NCI-H446 (cell line): Measurements from ENCODE around the gene SLC24A1.

Experiments used
- DNase-seq, 2 experiments: peaks; one replicate each; lab custom pipeline; 2025; lab: John Stamatoyannopoulos, UW

SLC24A1 gene

DNA sequence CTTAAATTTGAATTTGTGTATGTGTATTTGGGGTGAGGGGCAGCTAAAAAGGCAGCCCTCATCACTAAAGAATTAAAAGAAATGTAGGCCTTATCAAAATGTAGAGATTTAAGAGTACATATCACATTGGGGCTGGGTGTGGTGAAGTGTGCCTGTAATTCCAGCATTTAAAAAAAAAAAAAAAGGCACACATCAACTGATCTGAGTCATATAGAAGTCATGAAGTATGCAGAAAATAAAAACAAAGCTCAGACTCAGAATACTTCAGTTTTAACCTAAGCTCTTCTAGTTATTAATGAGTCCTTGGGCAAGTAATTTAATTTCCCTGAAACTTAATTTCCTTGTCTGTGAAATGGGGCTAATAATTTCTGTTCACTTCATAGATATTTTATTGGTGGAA is 31.6 kb downstream of the SLC24A1 start:
- DNase-seq, result no peak

DNA sequence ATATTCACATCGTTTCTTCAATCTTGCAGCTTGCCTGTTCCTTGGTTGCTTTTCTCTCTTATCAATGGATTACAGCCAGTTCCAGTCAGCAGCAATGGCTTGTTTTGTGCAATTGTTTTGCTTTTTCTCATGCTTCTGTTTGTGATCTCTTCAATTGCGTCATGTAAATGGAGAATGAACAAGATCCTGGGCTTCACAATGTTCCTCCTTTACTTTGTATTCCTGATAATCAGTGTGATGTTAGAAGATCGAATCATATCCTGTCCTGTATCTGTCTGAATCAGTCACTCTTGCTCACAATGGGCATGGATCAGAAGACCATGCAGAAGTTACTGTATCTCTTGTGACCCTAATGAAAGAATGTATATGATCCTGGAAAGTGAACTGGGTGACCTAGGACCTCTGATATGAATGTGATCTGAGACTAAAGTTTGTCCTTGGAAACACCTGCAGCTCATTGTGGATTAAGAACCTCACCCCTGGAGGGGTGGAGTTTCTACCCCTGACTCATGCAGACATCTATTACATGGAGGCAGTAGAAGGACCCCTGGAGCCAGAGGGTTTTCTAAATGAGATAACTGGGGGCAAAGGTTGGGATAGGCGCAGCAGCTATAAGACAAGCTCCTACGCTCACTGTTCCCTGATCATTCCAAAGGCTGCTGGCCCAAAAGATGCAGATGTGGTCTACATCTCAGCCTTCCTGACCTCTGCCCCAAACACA is 32.2 kb downstream of the SLC24A1 start:
- DNase-seq, result no peak

DNA sequence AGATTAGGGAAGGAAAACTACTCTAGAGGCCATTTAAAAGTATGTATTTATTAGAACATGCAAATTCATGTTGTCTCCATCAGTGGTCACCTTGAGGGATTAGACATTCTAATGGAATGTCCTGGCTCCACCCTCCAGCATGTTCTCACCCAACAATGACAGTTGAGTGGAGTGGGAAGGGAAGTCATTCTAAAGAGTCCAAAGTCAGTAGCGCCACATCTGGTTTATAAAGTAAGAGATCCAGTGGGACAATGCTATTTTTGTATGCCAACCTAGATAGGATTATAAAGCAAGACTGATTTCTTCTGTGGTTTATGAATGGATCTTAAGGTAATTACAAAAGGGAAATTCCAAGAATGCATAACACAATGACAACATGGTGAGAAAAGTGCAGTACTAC is 33.3 kb downstream of the SLC24A1 start:
- no peak for DNase-seq

DNA sequence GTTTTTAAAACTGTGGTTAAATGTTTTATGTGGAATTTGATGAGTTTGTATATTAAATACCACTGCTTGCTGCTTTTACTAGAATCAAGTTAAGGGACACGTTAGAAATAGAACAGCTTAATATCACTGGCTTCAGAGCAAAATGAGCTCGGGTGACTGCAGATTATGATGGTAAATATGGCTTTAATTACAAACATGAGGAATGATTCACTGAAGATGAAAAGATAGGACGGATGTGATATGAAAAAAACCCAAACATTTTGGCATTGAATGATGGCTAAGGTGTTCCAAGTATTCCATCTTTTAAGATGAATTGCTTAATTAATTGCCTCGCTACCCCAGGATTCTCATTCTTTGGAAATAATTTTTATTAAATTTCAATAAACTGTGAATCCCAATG is 33.7 kb downstream of the SLC24A1 start:
- no peak for DNase-seq

DNA sequence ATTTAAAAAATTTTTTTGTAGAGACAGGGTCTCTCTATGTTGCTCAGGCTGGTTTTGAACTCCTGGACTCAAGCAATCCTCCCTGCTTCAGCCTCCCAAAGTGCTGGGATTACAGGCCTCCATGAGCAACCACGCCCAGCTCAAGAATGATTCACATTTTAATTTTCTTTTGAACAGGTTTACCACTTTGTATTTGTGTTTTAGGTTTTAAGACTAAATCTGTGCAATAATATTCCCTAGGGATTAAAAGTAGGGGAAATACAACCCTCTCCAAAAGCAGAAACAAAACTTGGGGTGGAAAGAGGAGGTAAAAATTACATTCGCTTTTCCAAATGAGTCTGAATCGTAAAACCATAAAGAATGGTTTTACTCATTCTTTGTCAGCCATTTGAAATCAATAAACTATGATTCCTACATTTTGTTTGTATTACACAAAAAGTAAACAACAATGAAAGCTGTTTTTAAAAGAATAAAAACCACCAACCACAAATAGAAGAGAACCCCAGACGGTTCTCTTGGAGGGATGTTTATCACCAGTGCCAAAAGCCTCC is 37.8 kb downstream of the SLC24A1 start:
- DNase-seq, result no peak

DNA sequence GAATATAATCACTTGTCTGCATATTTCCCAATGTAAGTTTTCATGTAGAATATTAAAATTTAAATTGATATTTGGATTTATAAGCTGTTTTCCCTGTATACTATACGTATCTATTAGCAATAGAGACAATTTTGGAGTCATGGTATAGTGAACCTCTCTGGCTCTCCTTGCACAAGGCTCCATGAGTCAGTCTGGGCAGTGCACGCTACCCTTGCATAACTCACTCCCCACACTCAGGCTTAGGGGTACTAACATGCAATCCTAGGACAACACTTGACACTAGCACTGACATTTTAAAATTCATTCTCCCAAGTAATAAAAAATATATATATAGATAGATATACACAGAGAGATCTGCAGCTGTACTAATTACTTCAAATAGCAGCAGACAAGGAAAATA is 39.2 kb downstream of the SLC24A1 start:
- no peak for DNase-seq

DNA sequence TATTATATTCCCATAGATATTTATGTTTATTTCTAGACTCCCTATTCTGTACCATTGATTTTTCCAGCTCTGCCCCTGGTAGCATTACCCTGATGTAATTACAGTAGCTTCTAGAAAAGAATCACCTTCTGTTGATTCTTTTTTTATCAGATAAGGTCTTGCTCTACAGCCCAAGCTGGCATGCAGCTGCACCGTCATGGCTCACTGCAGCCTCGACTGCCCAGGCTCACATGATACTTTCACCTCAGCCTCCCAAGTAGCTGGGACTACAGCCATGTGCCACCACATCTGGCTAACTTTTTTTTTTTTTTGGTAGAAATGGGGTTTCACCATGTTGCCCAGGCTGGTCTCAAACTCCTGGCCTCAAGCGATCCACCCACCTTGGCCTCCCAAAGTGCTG is 41.8 kb downstream of the SLC24A1 start:
- no peak for DNase-seq

DNA sequence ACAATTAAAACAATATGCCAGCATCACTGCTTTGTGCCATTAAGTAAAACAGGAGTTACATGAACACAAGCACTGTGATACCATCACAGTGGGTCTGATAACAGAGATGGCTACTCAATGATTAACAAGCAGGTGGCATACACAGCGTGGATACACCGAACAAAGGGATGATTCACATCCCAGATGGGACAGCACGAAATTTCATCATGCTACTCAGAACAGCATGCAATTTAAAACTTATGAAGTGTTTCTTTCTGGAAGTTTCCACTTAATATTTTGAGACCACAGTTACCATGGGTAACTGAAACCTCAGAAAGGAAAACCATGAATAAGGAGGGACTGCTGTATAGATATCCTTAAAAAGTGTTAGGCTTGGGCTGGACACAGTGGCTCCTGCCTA is 44.5 kb downstream of the SLC24A1 start:
- no peak for DNase-seq

DNA sequence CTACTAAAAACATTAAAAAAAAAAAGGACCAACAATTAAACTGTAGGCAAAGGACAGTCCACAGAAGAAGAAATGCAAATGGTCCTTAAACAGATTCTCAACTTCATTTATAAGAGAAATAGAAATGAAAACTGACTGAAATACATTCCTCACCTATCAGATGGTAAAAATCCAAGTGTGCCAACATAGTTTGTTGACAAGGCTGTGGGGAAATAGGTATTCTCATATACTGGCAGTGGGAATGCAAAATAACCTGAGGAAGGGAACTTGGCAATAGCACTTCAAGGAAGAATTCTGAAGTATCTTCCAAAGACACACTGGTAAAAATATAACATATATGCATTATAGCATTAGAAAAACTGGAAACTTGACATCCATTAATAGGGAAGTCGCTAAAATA is 53.8 kb downstream of the SLC24A1 start:
- DNase-seq, result no peak

DNA sequence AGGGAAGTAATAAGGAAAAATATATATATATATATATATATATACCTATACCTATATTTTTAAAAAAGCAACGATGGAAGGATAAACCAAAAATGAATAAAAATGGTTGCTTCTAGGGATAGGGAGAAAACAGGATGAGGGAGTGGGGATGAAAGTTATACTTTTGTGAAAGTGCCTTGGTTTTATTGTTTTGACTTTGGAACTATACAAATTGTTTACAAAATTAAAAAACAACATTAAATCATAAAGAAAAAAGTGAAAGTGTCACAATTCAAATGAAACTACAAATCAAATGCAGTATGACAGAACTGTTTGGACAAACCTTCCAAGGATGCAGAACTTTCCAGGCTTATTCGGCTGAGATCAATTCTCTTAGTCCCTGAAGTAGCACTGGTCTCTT is 54.4 kb downstream of the SLC24A1 start:
- DNase-seq, result no peak

DNA sequence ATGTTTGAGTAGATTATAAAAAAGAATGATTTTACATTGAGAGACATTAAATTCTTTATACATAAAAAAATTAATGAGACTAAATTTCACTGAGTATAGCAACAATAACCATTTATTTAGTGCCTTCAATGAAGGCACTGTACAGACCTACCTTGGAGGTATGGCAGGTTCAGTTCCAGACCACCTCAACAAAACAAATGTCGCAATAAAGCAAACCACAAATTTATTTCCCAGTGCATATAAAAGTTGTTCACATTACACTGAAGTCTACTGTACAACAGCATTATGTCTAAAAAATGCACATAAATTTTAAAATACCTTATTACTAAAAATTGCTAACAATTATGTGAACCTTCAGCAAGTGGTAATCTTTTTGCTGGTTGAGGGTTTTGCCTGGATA is 58.8 kb downstream of the SLC24A1 start:
- DNase-seq, result no peak

DNA sequence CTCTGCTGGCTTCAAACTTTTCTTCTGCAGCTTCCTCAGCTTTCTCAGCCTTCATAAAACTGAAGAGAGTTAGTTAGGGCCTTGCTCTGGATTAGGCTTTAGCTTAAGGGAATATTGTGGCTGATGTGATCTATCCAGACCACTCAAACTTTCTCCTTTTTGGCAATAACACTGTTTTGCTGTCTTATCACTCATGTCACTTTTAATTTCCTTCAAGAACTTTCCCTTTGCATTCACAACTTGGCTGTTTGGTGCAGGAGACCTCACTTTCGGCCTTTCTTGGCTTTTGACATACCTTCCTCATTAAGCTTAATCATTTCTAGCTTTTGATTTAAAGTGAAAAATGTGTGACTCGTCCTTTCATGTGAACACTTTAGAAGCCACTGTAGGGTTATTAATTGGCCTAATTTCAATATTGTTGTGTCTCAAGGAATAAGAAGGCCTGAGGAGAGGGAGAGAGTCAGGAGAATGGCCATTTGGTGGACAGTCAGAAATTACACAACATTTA is 60.7 kb downstream of the SLC24A1 start:
- DNase-seq, result no peak

DNA sequence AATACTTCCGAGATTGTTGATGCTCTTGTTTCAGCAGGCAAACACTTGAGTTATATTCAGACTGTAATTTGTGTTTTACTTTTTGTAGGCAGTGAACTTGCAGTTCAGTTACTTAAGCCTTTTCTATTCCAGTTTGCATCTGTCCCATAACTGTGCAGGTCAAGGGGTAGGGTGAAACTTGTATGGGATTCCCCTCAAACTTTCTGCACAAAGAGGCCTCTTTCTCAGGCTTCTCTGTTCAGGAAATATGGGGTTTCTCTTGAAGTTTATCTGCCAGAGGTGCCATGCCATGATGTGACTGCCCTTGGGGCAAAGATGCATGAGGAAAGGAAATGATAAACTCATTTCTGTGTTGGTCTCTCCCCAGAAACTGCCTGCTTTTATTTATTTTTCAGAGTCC is 66.7 kb downstream of the SLC24A1 start:
- DNase-seq, result no peak

DNA sequence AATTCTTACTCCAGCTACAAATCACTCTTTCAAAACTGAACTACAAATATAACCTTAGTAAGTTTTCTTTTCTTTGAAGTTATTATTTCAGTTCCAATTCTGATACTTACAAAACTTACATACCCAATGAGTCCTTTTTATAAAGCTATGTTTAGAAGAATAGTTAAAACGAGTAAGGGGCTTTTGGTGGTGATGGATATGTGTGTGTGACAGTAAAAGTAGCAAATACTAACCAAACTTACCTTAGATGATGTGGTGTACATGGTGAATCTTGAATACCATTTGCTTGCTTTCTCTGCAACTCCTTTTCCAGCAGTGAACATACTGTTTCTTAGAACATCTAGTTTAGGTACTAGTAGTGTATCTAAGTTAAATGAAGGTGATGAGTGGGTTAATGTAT is 68.4 kb downstream of the SLC24A1 start:
- no peak for DNase-seq

DNA sequence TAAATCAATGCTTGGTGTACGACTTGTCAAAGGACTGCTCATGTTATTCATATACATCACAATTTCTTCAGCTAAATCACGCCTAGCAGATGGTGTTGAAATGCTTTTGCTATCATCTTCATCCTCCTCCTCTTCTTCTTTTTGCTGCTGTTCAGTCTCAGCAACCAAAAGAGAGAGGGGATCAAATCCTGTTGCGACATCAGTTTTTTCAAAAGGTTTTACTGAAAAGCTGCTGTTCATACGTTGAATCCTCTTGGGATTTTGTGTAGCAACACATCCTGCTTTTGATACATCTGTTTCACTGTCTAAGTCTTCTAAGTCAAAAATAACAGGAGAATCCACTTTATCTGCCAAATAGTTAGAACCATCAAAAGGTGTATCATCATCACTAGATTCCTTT is 69.0 kb downstream of the SLC24A1 start:
- DNase-seq, result no peak

DNA sequence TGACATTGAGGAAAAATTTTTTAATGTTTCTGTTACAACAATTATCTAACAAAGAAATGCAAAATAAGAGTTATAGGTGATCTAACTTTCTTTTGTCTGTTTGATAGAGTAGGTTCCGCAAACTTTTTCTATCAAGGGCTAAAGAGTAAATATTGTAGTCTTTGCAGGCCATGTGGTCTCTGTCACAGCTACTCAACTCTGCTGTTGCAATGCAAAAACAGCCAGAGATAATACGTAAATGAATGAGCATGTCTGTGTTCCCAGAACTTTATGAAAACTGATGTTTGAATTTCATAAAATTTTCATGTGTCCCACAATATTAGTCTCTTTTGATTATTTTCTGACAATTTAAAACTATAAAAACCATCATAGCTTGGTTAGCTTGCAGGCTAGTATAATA is 73.3 kb downstream of the SLC24A1 start:
- no peak for DNase-seq
